ENCODE data around the gene GOLGB1.

Gene GOLGB1

DNA sequence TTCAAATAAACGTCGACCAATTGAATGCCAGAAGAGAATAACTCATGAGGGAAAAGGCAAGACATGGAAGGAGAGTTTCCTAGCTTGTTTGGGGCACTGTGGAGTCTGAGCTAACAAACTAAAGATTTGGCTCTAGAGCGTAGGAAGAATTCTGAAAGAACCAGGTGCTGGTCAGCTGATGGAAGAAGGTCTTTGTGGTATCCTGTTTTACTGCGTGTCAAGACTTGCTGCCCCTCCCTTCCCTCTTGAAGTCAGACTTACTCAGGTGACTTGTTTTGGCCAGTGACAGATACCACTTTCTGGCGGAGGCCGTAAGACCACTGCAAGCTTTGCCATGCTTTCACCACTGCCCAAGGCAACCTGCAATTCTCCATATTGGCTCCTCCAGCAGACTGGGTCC is 88.2 kb downstream of the GOLGB1 start:
- H3K27me3 ChIP-seq (ENCODE audit: control insufficient read depth in 2 of 2, insufficient read depth in 2 of 2, low read length in 2 of 2): no peaks in the 10 kb centered on the region
- peak overlapping the region; percentile 74 to 88 for H3K27ac ChIP-seq (ENCODE audit: low read depth in 2 of 2, low read length in 2 of 2)
- peaks cover 34 to 39% of the 10 kb centered on the region in 2 donors for H3K36me3 ChIP-seq (ENCODE audit: control insufficient read depth in 2 of 2, insufficient read depth in 2 of 2, low read length in 2 of 2)
- no peaks in the 10 kb centered on the region for H3K9me3 ChIP-seq (ENCODE audit: control insufficient read depth in 2 of 2, low read length in 2 of 2)
- no peak overlapping the region for H3K9ac ChIP-seq (ENCODE audit: low read depth in 1 of 2, low read length in 2 of 2)
- H3K4me1 ChIP-seq (ENCODE audit: control insufficient read depth in 2 of 2, insufficient read depth in 2 of 2, low read length in 2 of 2): peaks cover 0 to 8% of the 10 kb centered on the region in 2 donors
- H3K4me3 ChIP-seq (ENCODE audit: low read length in 2 of 2): peak overlapping the region in 1 of 2 donors; percentile 76

DNA sequence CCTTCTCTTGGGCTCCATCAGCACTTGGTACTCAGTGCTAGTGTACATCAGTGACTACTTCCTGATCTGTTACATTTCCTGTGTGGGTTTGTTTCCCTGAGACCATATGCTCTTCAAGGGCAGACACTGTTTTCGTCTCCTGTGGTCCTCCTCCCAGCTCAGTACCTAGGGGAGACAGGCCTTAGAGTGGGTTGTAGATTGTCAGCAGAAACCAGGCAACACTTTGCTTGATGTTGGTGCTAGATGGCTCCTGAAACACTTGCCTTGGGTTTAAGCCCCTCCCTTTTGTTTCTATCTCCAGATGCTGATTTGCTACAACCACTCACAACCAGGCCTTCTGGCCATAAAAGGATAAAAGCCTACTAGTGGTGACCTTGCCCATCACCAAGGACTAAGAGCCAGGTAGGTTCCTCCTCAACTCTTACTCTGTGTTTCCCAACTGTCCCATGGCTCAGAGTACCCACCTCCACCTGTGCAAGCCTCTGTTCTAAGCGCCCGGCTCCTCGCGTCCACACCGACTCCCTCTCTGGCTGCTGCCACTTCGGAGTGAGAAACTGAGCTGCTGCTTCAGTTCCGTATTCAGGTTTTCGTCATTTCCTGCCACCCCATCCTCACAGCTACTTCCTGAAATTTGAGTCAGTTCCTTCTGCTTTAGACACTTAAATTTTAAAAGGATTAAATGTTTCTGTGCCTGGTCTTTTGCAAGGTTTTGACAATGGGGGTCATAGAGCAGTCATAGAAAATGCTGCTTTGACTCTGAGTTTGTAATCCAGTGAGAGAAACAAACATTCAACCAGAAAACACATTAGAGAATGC is 89.0 kb downstream of the GOLGB1 start, which contains the start of gene HCLS1:
Gene HCLS1 (minus strand): TSS at position 548 of the 816 bp plus-strand sequence. CDS start 2,556 bp downstream, outside the sequence.
- Histone ChIP-seq H3K9me3 (ENCODE audit: control insufficient read depth in 2 of 2, low read length in 2 of 2) (no peaks in the 10 kb centered on the region), H3K27ac (ENCODE audit: low read depth in 2 of 2, low read length in 2 of 2) (peak within 1 kb of the TSS; percentile 74 to 88), H3K4me1 (ENCODE audit: control insufficient read depth in 2 of 2, insufficient read depth in 2 of 2, low read length in 2 of 2) (peaks cover 0 to 8% of the 10 kb centered on the region in 2 donors), H3K27me3 (ENCODE audit: control insufficient read depth in 2 of 2, insufficient read depth in 2 of 2, low read length in 2 of 2) (no peaks in the 10 kb centered on the region), H3K9ac (ENCODE audit: low read depth in 1 of 2, low read length in 2 of 2) (peak within 1 kb of the TSS; percentile 4 to 64), H3K36me3 (ENCODE audit: control insufficient read depth in 2 of 2, insufficient read depth in 2 of 2, low read length in 2 of 2) (peaks cover 26 to 30% of the 10 kb centered on the region in 2 donors), H3K4me3 (ENCODE audit: low read length in 2 of 2) (peak within 1 kb of the TSS; percentile 37 to 76)

DNA sequence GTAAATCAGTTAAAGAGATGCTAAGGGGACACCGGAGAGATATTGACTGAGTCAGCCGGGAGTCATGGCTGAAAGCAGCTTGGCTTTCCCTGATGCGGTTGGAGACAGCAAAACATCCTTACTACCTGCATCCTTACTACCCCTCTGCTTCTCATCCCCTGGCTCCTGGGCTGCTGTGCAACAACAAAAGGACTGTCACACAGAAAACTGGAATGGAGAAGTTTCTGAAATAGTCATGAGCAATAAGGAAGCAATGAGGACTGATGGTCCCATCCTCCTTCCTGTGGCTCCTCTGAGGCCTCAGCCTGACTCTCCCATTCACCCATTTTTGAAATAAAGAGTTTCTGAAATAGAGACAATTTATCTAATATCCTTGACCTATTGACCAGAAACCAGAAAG is 90.0 kb downstream of the GOLGB1 start:
- Histone ChIP-seq H3K27me3 (ENCODE audit: control insufficient read depth in 2 of 2, insufficient read depth in 2 of 2, low read length in 2 of 2) (no peaks in the 10 kb centered on the region), H3K4me3 (ENCODE audit: low read length in 2 of 2) (peak overlapping the region; percentile 36 to 76), H3K27ac (ENCODE audit: low read depth in 2 of 2, low read length in 2 of 2) (peak overlapping the region; percentile 74 to 88), H3K4me1 (ENCODE audit: control insufficient read depth in 2 of 2, insufficient read depth in 2 of 2, low read length in 2 of 2) (peaks cover 0 to 8% of the 10 kb centered on the region in 2 donors), H3K9ac (ENCODE audit: low read depth in 1 of 2, low read length in 2 of 2) (peak overlapping the region in 1 of 2 donors; percentile 64), H3K36me3 (ENCODE audit: control insufficient read depth in 2 of 2, insufficient read depth in 2 of 2, low read length in 2 of 2) (peaks cover 18 to 23% of the 10 kb centered on the region in 2 donors), H3K9me3 (ENCODE audit: control insufficient read depth in 2 of 2, low read length in 2 of 2) (no peaks in the 10 kb centered on the region)

DNA sequence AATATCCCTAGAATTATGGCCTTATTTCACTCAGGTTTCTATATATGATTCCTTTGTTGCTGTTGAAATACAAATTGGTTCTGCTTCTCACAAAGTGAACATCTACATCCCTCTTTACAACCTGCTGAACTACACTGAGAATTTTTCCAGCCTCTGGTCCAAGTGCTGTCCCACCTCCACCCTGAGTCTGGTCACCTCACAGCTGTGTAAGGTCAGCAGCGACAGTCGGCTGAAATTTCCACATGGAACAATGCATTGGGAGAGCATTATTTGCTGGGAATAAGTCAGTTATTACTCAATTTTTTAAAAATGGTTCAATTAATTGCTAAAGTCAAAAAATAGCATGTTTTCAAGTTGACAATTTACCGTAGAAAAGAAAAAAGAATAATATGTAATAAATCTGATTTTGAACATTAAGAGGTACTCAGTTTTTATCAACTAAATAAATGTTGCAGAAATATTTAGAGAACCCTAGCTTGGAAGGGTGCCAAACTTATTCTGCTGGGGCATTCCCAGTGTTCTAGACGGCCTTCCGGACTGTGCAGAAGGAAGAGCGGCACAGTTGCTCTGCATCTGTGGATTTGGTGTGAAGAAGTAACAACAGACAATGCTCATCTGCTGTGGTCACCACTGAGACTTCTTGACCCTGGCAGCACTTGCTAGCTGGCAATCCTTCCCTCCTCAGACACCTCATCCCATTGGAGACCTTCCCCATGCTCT is 90.7 kb downstream of the GOLGB1 start:
- Histone ChIP-seq H3K27me3 (ENCODE audit: control insufficient read depth in 2 of 2, insufficient read depth in 2 of 2, low read length in 2 of 2) (no peaks in the 10 kb centered on the region), H3K9me3 (ENCODE audit: control insufficient read depth in 2 of 2, low read length in 2 of 2) (no peaks in the 10 kb centered on the region), H3K9ac (ENCODE audit: low read depth in 1 of 2, low read length in 2 of 2) (no peak overlapping the region), H3K36me3 (ENCODE audit: control insufficient read depth in 2 of 2, insufficient read depth in 2 of 2, low read length in 2 of 2) (peaks cover 11 to 17% of the 10 kb centered on the region in 2 donors), H3K4me1 (ENCODE audit: control insufficient read depth in 2 of 2, insufficient read depth in 2 of 2, low read length in 2 of 2) (peaks cover 0 to 8% of the 10 kb centered on the region in 2 donors), H3K4me3 (ENCODE audit: low read length in 2 of 2) (peak overlapping the region in 1 of 2 donors; percentile 76), H3K27ac (ENCODE audit: low read depth in 2 of 2, low read length in 2 of 2) (peak overlapping the region in 1 of 2 donors; percentile 18)

DNA sequence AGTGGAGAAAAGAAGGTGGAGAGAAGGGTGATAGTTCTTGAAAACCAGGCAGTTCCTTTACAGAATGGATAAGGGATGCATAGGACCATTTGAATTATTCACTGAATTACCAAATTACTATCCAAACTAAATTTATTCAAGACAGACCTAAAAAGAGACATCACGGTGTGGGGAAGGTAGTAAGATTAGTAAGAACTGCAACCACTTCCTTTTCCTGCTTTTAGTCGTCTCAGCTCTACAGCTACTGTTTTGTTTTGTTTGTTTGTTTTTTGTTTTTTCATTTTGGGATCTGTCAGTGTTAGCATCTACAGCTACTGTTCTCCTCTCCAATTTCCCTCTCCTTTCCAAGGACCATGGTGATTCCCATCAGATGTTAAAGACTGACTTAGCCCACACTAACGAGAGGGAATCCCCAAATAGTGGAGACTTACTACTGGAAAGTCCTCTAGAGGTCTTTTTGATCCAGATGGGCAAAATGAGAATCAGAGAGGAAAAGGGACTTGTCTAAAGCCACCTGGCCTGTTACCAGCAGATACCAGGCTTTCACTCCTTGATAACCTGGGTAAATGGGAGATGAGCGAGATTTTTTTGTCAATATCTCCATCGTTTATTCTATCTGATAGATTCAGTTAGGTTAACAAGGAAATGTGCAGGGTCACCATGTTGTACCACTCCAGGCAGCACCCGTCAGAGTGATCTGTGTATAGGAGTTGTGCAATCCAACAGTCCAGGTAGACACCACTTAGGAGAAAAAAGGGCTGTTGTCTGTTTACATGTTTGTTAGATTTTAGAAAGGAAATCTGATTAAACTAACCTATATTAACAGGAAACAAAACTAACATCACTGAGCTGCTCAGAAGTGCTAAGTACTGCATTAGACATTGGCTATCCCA is 94.8 kb downstream of the GOLGB1 start:
- no peak overlapping the region for H3K27ac ChIP-seq (ENCODE audit: low read depth in 2 of 2, low read length in 2 of 2)

DNA sequence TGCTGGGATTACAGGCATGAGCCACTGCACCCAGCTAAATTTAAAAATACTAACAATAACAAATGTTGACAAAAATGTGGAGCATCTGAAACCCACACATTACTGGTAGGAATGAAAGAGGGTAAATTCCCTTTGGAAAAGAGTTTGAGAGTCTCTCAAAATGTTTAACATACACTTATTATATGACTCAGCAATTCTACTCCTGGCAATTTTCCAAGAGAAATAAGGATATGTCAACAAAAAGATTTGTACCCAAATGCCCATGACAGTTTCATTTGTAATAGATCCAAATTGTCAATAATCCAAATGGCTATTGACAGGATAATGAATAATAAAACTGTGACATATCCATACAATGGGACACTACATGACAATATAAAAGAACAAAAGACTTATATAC is 97.9 kb downstream of the GOLGB1 start:
- H3K4me1 ChIP-seq (ENCODE audit: control insufficient read depth in 2 of 2, insufficient read depth in 2 of 2, low read length in 2 of 2): no peaks in the 10 kb centered on the region
- H3K9me3 ChIP-seq (ENCODE audit: control insufficient read depth in 2 of 2, low read length in 2 of 2): no peaks in the 10 kb centered on the region
- peaks cover 0 to 4% of the 10 kb centered on the region in 2 donors for H3K36me3 ChIP-seq (ENCODE audit: control insufficient read depth in 2 of 2, insufficient read depth in 2 of 2, low read length in 2 of 2)
- H3K27ac ChIP-seq (ENCODE audit: low read depth in 2 of 2, low read length in 2 of 2): no peak overlapping the region
- H3K9ac ChIP-seq (ENCODE audit: low read depth in 1 of 2, low read length in 2 of 2): no peak overlapping the region
- H3K4me3 ChIP-seq (ENCODE audit: low read length in 2 of 2): no peak overlapping the region
- no peaks in the 10 kb centered on the region for H3K27me3 ChIP-seq (ENCODE audit: control insufficient read depth in 2 of 2, insufficient read depth in 2 of 2, low read length in 2 of 2)

More for the DNA sequence above, 94.8 kb downstream of the GOLGB1 start:
- peaks cover 0 to 8% of the 10 kb centered on the region in 2 donors for H3K4me1 ChIP-seq (ENCODE audit: control insufficient read depth in 2 of 2, insufficient read depth in 2 of 2, low read length in 2 of 2)
- peak overlapping the region in 1 of 2 donors; percentile 1 for H3K4me3 ChIP-seq (ENCODE audit: low read length in 2 of 2)
- H3K36me3 ChIP-seq (ENCODE audit: control insufficient read depth in 2 of 2, insufficient read depth in 2 of 2, low read length in 2 of 2): peaks cover 0 to 5% of the 10 kb centered on the region in 2 donors
- H3K9me3 ChIP-seq (ENCODE audit: control insufficient read depth in 2 of 2, low read length in 2 of 2): no peaks in the 10 kb centered on the region
- H3K9ac ChIP-seq (ENCODE audit: low read depth in 1 of 2, low read length in 2 of 2): no peak overlapping the region
- H3K27me3 ChIP-seq (ENCODE audit: control insufficient read depth in 2 of 2, insufficient read depth in 2 of 2, low read length in 2 of 2): no peaks in the 10 kb centered on the region

DNA sequence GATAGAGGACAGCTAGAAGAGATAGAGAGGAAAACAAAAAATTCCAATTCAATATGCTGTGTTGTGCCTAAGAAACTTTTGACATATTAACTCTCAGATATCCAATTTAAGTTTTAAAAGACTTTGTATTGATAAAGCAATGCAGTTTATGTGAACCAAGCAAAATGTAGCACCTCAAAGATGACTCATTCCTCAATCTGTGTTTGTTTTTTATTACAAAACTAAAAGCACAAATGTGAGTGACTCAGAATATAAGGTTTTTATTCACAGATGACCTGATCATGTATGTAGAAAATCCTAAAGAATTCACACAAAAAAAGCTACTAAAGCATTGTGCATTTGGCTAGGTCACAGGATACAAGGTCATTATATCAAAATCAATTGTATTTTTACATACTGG is 99.9 kb downstream of the GOLGB1 start:
- Histone ChIP-seq H3K4me3 (ENCODE audit: low read length in 2 of 2) (no peak overlapping the region), H3K9me3 (ENCODE audit: control insufficient read depth in 2 of 2, low read length in 2 of 2) (no peaks in the 10 kb centered on the region), H3K4me1 (ENCODE audit: control insufficient read depth in 2 of 2, insufficient read depth in 2 of 2, low read length in 2 of 2) (no peaks in the 10 kb centered on the region), H3K9ac (ENCODE audit: low read depth in 1 of 2, low read length in 2 of 2) (no peak overlapping the region), H3K27ac (ENCODE audit: low read depth in 2 of 2, low read length in 2 of 2) (no peak overlapping the region), H3K36me3 (ENCODE audit: control insufficient read depth in 2 of 2, insufficient read depth in 2 of 2, low read length in 2 of 2) (peaks cover 3 to 9% of the 10 kb centered on the region in 2 donors), H3K27me3 (ENCODE audit: control insufficient read depth in 2 of 2, insufficient read depth in 2 of 2, low read length in 2 of 2) (no peaks in the 10 kb centered on the region)

DNA sequence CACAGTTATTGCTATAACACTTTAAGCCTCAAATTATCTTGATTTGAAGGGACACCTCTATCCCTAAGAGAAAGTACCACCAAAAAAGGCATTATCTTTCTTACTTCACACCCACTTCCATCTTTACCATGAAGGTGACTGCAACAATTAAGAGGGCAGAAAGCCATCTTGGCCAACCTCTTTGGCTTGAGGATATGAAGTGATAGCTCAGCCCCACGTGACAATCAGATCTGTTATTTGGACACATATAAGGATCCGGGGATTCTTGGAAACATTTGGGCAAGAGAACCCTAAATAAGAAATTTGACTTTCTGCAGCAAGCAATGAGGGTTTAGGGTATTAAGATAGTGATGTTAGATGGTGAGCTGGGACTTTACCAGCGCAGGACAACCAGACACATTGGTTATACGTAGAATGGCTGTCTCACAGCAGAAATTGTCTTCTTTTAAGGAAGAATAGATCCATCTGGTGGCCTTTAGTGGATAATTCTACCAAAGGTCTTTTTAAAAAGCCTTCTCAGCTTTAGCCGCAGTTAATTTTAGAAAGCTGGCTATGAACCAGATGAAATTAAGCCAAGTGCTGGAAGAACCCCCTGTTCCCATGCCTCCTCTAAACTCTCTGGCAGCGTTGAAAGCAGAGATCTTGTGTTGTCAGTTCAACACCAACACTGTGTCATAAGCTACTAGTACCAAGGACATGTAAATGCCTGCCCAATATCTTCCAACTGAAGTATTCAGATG is 101.2 kb downstream of the GOLGB1 start:
- no peak overlapping the region for H3K9ac ChIP-seq (ENCODE audit: low read depth in 1 of 2, low read length in 2 of 2)
- H3K9me3 ChIP-seq (ENCODE audit: control insufficient read depth in 2 of 2, low read length in 2 of 2): no peaks in the 10 kb centered on the region
- H3K4me3 ChIP-seq (ENCODE audit: low read length in 2 of 2): no peak overlapping the region
- no peaks in the 10 kb centered on the region for H3K27me3 ChIP-seq (ENCODE audit: control insufficient read depth in 2 of 2, insufficient read depth in 2 of 2, low read length in 2 of 2)
- H3K36me3 ChIP-seq (ENCODE audit: control insufficient read depth in 2 of 2, insufficient read depth in 2 of 2, low read length in 2 of 2): peaks cover 3 to 19% of the 10 kb centered on the region in 2 donors
- H3K4me1 ChIP-seq (ENCODE audit: control insufficient read depth in 2 of 2, insufficient read depth in 2 of 2, low read length in 2 of 2): no peaks in the 10 kb centered on the region
- H3K27ac ChIP-seq (ENCODE audit: low read depth in 2 of 2, low read length in 2 of 2): no peak overlapping the region

DNA sequence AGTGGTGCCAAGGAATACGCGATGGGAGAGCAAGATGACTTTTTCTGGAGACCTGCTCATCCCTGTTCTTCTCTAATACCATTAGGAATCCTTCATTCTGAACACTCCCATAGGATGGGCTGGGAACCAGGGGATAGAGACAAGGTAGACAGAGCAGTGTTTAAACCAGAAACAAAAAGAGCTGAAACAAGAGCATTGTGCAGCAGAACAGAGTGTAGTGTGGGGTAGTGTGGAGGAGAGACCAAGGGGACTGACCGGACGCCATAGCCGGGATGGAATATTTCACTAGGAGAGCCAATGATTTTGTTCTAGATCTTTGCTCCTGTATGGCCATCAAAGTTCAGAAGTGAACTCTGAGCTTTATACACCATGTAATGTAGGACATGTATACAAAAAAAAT is 104.5 kb downstream of the GOLGB1 start:
- H3K4me1 ChIP-seq (ENCODE audit: control insufficient read depth in 2 of 2, insufficient read depth in 2 of 2, low read length in 2 of 2): no peaks in the 10 kb centered on the region
- no peak overlapping the region for H3K4me3 ChIP-seq (ENCODE audit: low read length in 2 of 2)
- peaks cover 5 to 22% of the 10 kb centered on the region in 2 donors for H3K36me3 ChIP-seq (ENCODE audit: control insufficient read depth in 2 of 2, insufficient read depth in 2 of 2, low read length in 2 of 2)
- no peaks in the 10 kb centered on the region for H3K27me3 ChIP-seq (ENCODE audit: control insufficient read depth in 2 of 2, insufficient read depth in 2 of 2, low read length in 2 of 2)
- H3K9ac ChIP-seq (ENCODE audit: low read depth in 1 of 2, low read length in 2 of 2): no peak overlapping the region
- no peaks in the 10 kb centered on the region for H3K9me3 ChIP-seq (ENCODE audit: control insufficient read depth in 2 of 2, low read length in 2 of 2)
- H3K27ac ChIP-seq (ENCODE audit: low read depth in 2 of 2, low read length in 2 of 2): no peak overlapping the region

Measured in mucosa of rectum (tissue), 2 donors.